Heart right ventricle (tissue), 16 donors: ENCODE results near the gene SSTR3. TPM values are rescaled to one million over a fixed set of nuclear protein-coding genes. Genes with fewer than 3 reads are reported as not detected.

Source experiments
- ATAC-seq, 8 donors: fragments of 200-7000 bp; cut with Tn5 transposase; one replicate each; pipeline ENCODE4 v1.9.1; 2020; ENCODE audit warnings: mild to moderate bottlenecking in 8 of 8, moderate library complexity in 8 of 8, moderate number of reproducible peaks in 1 of 8
- DNase-seq, 2 donors: peaks; one replicate each; pipeline ENCODE4 v3.0.0-alpha.2; 2020
- H3K27ac ChIP-seq, 10 donors: fragments of 200-600 bp; sonication (generic) in 2 of 10; one replicate each; pipeline versions ENCODE4 v1.5.0 to v1.8.0; 2020 to 2022; ENCODE audit warnings: mild to moderate bottlenecking in 3 of 10
- H3K27me3 ChIP-seq, 7 donors: fragments of 200-600 bp; one replicate each; pipeline ENCODE4 v1.8.0; 2021 to 2022; ENCODE audit warnings: mild to moderate bottlenecking in 2 of 7
- H3K36me3 ChIP-seq, 9 donors: fragments of 200-600 bp; sonication (generic) in 1 of 9; one replicate each; pipeline versions ENCODE4 v1.5.0 to v1.8.0; 2020 to 2022; ENCODE audit warnings: mild to moderate bottlenecking in 2 of 9
- H3K4me1 ChIP-seq, 9 donors: fragments of 200-600 bp; sonication (generic) in 1 of 9; one replicate each; pipeline versions ENCODE4 v1.5.0 to v1.8.0; 2020 to 2022; ENCODE audit warnings: mild to moderate bottlenecking in 4 of 9
- H3K4me3 ChIP-seq, 10 donors: fragments of 200-600 bp; sonication (generic) in 2 of 10; one replicate each; pipeline versions ENCODE4 v1.5.0 to v1.8.0; 2020 to 2022; ENCODE audit warnings: mild to moderate bottlenecking in 7 of 10, moderate library complexity in 2 of 10
- H3K9me3 ChIP-seq, 11 donors: fragments of 200-600 bp in 10 of 11; sonication (generic) in 2 of 11; one replicate each; pipeline versions ENCODE4 v1.5.0 to v1.8.0; 2013 to 2022; ENCODE audit warnings: mild to moderate bottlenecking in 2 of 11, control low read depth in 1 of 11, moderate library complexity in 1 of 11
- WGBS, 2 donors: extraction: QIAGEN DNeasy Blood & Tissue Kit; methylation state at CpG; one replicate each; pipeline ENCODE4 v1.1.7; 2013; ENCODE audit warnings: inconsistent platforms in 1 of 2; 5-methylcytosine and 5-hydroxymethylcytosine counted together
- intact Hi-C, 10 donors: fragments of 100-400 bp; cut with DNase I; formaldehyde crosslinking; loops; one replicate each; pipeline versions ENCODE4 v1.11.1 to v1.14.2; 2022
- polyA plus RNA-seq, 2 donors: library from polyadenylated mRNA; stranded (reverse); fragments of 200-250 nt; gene quantifications; one replicate each; pipeline ENCODE4 v1.2.3, GENCODE V29; 2013
- total RNA-seq, 10 donors: library from RNA; stranded (reverse); fragmentation: NEBNext Ultra II Directional in 3 of 10; extraction: Animal tissue kit (Norgen Biotek cat#: 25700) in 3 of 10; gene quantifications; one replicate each; pipeline versions ENCODE4 v1.2.1 to v1.2.4, GENCODE V29; 2021 to 2023
- TF ChIP-seq, protein P1 (sequence below), 9 donors: fragments of 200-600 bp; sonication (generic) in 2 of 9; IDR thresholded peaks; one replicate each; pipeline versions ENCODE4 v1.5.0 to v1.8.0; 2021 to 2022; ENCODE audit warnings: antibody characterized with exemption in 9 of 9, mild to moderate bottlenecking in 5 of 9, moderate library complexity in 1 of 9
- donor health status: Arrhythmogenic right ventricular cardiomyopathy.
- donor health status: ischemic (EF 13 %, LVEDD 7.1; RV severe dilation, severe dysfunction).
- donor health status: healthy with polysubstance abuse.
- donor health status: DM: no; HTN: yes; CAD: no.
- donor health status: DM: no; HTN: no; CAD: no.
- donor health status: ischemic (EF 25% LVEDD 6.9; RV normal size, moderate dysfunction).
- donor health status: ischemic (EF 25% LVEDD 5.7; RV mildly dilated, moderate dysfunction).
- donor health status: healthy.
- donor health status: DM: yes; HTN: yes; CAD: no.
- donor health status: Ischemic cardiomyopathy.
- donor health status: ischemic (EF 35%, LVEDD 5.7; RV mildly dilated, moderate dysfunction).
- donor health status: nonischemic (EF 11% LVEDD 7.7; RV severe dilation, severe dysfunction).
- donor health status: DM: yes; HTN: yes; CAD: no.
- donor health status: PGD.
- donor health status: ischemic (EF 29% LVEDD 5.4; RV normal size, mild dysfunction).
- donor health status: nonischemic (EF 23%, LVEDD 6.1; RV moderate dilation, normal function).

The SSTR3 gene
- total and polyA plus RNA-seq, 12 donors: not detected

DNA sequence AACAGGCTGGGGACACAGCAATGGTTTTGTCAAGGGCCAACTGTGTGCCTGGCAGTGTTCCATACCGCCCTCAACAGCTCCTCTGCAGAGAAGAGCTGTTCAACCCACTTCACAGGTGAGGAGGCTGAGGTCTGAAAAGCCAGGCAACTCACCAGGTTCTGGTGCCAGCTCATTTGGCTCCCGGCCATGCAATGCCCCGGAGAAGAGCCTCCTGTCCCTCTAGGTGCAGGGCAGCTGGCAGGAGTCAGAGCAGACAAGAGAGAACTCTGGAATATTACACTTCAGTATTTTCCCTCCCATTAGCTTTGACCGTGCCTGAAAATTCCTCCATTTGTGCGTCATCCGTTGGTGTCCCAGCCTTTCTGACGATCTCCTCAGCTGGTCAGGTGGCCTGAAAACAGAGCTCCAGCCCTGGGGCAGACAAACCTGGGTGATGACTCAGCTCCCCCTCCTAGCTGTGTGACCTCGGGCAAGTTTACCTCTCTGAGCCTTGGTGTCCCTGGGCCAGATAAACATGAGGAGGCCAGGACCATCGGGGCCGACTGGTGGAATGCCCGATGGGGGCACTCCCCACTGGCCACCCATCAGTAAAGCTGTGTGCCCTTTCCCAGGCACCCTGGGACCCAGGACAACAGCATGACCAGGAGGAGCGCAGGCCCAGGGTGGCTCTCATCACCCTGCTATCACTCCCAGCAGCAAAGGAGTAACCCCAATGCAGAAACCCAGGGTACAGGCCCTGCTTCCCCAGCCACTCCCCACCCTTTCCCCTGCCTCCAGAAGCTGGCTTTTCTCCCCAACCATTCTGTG is 14.6 kb downstream of the SSTR3 start:
- Histone ChIP-seq H3K4me3 (peak overlapping the region in 4 of 10 donors; percentile 14 to 66 (median 63)), H3K4me1 (peaks cover 24 to 56% (median 52%) of the 10 kb centered on the region in 9 donors)
- DNase-seq: peak in 1 of 2 donors; percentile 59

DNA sequence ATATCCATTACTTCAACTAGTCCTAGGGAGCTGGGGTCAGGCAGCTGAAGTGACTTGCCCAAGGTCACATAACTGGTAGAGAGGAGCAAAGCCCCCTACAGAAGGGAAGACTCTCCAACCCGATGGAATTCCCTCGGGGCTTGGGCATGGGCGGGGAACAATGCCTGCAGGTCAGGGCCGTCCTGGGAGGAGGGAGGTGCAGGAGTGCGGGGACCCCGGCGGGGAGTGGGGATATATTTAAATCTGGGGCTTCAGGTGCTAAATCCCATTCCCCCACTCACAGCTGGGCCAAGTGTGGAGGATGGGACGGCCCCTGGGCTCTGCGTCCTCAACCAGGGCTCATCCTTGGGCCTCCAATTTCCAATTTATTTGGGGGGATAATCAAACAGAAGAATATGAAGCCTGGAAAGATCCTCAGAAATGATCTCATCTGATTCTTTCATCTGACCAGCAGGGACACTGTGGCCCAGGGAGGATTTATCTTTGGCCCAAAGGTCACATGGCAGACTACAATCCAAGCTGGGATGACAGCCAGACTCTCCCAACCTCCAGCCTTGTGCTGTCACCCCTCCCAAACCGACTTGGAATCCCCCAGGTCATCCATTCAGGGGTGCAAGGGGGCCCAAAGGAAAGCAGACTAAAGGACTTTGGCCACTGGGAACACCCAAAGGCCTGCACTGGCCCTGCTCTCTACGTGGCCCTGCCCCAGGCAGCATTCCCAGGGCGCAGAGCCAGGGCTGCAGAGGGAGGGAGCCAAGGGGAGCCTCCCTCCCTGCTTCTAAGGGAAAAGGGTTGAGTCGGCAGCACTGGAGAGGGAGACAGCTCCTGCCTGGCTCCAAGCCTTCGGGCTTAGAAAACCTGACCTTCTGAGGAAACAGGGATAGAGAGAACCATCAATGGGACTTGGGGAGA is 15.5 kb downstream of the SSTR3 start:
- peak; percentile 59 to 76 (median 74) for ATAC-seq
- WGBS, 2 donors: 27 to 34% methylated on average over 14 of the region's 14 CpGs

More for the DNA sequence above, 14.6 kb downstream of the SSTR3 start:
- Histone ChIP-seq H3K27ac (peak overlapping the region; percentile 90 to 97 (median 96)), H3K27me3 (no peaks in the 10 kb centered on the region), H3K36me3 (no peaks in the 10 kb centered on the region), H3K9me3 (no peaks in the 10 kb centered on the region)
- TF ChIP-seq, protein P1, sequence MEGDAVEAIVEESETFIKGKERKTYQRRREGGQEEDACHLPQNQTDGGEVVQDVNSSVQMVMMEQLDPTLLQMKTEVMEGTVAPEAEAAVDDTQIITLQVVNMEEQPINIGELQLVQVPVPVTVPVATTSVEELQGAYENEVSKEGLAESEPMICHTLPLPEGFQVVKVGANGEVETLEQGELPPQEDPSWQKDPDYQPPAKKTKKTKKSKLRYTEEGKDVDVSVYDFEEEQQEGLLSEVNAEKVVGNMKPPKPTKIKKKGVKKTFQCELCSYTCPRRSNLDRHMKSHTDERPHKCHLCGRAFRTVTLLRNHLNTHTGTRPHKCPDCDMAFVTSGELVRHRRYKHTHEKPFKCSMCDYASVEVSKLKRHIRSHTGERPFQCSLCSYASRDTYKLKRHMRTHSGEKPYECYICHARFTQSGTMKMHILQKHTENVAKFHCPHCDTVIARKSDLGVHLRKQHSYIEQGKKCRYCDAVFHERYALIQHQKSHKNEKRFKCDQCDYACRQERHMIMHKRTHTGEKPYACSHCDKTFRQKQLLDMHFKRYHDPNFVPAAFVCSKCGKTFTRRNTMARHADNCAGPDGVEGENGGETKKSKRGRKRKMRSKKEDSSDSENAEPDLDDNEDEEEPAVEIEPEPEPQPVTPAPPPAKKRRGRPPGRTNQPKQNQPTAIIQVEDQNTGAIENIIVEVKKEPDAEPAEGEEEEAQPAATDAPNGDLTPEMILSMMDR (IDR thresholded peaks at IDR 0.05): no peak
- whole genome bisulfite sequencing, 2 donors: 42 to 60% methylated on average over 12 of the region's 12 CpGs
- ATAC-seq: peak in 5 of 8 donors; percentile 0 to 11 (median 1)
- intact Hi-C loops: loop anchor here in 9 of 10 donors (1.0 to 5.0 kb wide), 5 partner anchors 31 to 421 kb away; partner anchors contain the start of gene IFT27 (in 1 of the 9)

DNA sequence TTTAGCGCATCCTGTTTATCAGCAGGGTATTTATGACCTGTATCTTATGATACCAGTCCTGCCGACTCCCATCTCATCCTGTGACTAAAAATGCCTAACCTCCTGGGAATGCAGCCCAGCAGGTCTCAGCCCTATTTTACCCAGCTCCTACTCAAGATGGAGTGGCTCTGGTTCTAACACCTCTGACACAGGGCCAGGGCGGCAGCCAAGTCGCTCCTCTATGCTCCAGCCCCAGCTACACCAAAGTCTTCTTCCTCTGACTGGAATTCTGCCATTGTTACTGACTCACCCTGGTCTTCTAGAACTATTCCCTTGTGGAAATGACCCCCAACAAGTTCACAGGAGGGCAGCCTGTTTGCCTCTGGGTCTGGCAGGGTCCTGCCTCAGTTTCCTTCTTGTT is 16.4 kb downstream of the SSTR3 start:
- Histone ChIP-seq H3K36me3 (no peaks in the 10 kb centered on the region), H3K27me3 (no peaks in the 10 kb centered on the region), H3K4me1 (peaks cover 24 to 61% (median 52%) of the 10 kb centered on the region in 9 donors), H3K27ac (peak overlapping the region; percentile 90 to 97 (median 96)), H3K4me3 (no peak overlapping the region), H3K9me3 (no peaks in the 10 kb centered on the region)
- DNase-seq: no peak
- no peak for ATAC-seq
- intact Hi-C loops: loop anchor here in 3 of 10 donors (2.0 to 5.0 kb wide), 2 partner anchors 29 to 119 kb away; no protein-coding TSS in a partner anchor
- WGBS, 2 donors: 56 to 63% methylated on average over 4 of the region's 4 CpGs
- TF ChIP-seq, protein P1 (IDR thresholded peaks at IDR 0.05): no peak

More for the DNA sequence above, 15.5 kb downstream of the SSTR3 start:
- Histone ChIP-seq H3K27me3 (no peaks in the 10 kb centered on the region), H3K4me3 (peak overlapping the region in 1 of 10 donors; percentile 14), H3K27ac (peak overlapping the region; percentile 90 to 97 (median 96)), H3K9me3 (no peaks in the 10 kb centered on the region), H3K36me3 (no peaks in the 10 kb centered on the region), H3K4me1 (peaks cover 24 to 61% (median 52%) of the 10 kb centered on the region in 9 donors)
- TF ChIP-seq, protein P1 (IDR thresholded peaks at IDR 0.05): peak in 6 of 9 donors; percentile 8 to 49 (median 34)
- peak; percentile 89 to 92 for DNase-seq
- intact Hi-C loops: loop anchor here in 3 of 10 donors (2.0 to 5.0 kb wide), 2 partner anchors 30 to 119 kb away; no protein-coding TSS in a partner anchor

DNA sequence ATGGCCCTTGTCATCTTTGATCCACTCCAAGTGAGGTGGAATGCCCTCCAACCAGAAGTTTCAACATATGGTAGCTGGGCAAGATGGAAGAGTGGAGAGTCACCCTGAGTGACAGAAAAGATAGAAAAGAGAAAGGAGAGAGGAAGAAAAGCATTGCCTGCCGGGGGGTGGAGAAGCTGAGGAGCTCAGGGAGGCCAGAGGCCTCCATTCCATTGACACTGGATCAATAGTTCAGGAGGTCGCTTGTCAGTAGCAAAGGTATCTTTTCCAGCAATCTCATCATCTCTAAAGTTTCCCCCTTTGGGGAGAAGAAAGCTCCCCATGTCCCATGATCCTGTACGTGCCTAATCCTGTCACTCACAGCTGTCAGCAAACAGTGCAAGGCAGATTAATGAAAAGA is 17.5 kb downstream of the SSTR3 start:
- WGBS, 2 donors: 94 to 97% methylated on average over 3 of the region's 3 CpGs
- Histone ChIP-seq H3K4me1 (peaks cover 24 to 61% (median 52%) of the 10 kb centered on the region in 9 donors), H3K27me3 (no peaks in the 10 kb centered on the region), H3K4me3 (no peak overlapping the region), H3K27ac (peak overlapping the region in 3 of 10 donors; percentile 41 to 63 (median 57)), H3K9me3 (no peaks in the 10 kb centered on the region), H3K36me3 (no peaks in the 10 kb centered on the region)
- no peak for DNase-seq
- ATAC-seq: no peak
- TF ChIP-seq, protein P1 (IDR thresholded peaks at IDR 0.05): no peak
- intact Hi-C loops: loop anchor here in 2 of 10 donors (5.0 kb wide), 1 partner anchor 117 kb away; no protein-coding TSS in a partner anchor
